DND-41 (cell line): ENCODE measurements around the gene NCOR1.
"Not testable (repeated sequence)": the region's sequence is repeated elsewhere in the genome, so short reads cannot be mapped to it uniquely, and the experiment has no call there.

Source experiments
- EZH2 ChIP-seq: IDR thresholded peaks from 3 replicates; pipeline ENCODE4 v1.6.1; 2012; ENCODE audit warnings: borderline replicate concordance, low read depth, mild to moderate bottlenecking, moderate library complexity, low read length, inconsistent platforms; ENCODE audit not compliant: severe bottlenecking
- TF ChIP-seq, protein P1 (sequence below): IDR thresholded peaks from 2 replicates; pipeline ENCODE4 v1.5.1; 2012; ENCODE audit warnings: borderline replicate concordance, low read length, moderate library complexity, mild to moderate bottlenecking; ENCODE audit not compliant: poor library complexity, severe bottlenecking; ENCODE audit errors: extremely low read depth

DNA sequence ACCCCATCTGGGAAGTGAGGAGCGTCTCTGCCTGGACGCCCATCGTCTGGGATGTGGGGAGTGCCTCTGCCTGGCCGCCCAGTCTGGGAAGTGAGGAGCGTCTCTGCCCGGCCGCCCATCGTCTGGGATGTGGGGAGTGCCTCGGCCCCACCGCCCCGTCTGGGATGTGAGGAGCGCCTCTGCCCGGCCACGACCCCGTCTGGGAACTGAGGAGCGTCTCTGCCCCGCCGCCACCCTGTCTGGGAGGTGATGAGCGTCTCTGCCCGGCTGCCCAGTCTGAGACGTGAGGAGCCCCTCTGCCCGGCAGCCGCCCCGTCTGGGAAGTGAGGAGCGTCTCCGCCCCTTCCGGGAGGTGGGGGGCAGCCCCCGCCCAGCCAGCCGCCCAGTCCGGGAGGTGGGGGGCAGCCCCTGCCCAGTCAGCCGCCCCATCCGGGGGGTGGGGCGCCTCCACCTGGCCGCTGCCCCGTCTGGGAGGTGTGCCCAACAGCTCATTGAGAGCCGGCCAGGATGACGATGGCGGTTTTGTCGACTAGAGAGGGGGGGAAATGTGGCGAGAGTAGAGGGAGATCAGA, 69.9 kb downstream of the NCOR1 start:
- TF ChIP-seq, protein P1, sequence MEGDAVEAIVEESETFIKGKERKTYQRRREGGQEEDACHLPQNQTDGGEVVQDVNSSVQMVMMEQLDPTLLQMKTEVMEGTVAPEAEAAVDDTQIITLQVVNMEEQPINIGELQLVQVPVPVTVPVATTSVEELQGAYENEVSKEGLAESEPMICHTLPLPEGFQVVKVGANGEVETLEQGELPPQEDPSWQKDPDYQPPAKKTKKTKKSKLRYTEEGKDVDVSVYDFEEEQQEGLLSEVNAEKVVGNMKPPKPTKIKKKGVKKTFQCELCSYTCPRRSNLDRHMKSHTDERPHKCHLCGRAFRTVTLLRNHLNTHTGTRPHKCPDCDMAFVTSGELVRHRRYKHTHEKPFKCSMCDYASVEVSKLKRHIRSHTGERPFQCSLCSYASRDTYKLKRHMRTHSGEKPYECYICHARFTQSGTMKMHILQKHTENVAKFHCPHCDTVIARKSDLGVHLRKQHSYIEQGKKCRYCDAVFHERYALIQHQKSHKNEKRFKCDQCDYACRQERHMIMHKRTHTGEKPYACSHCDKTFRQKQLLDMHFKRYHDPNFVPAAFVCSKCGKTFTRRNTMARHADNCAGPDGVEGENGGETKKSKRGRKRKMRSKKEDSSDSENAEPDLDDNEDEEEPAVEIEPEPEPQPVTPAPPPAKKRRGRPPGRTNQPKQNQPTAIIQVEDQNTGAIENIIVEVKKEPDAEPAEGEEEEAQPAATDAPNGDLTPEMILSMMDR, result not testable (repeated sequence)
- not testable (repeated sequence) for TF ChIP-seq EZH2
